ENCODE results near the gene AP4B1.
"Not testable (repeated sequence)": the region's sequence is repeated elsewhere in the genome, so short reads cannot be mapped to it uniquely, and the experiment has no call there.

Gene AP4B1

GRCh38 chr1:113904674-113905434, at the start of gene AP4B1, which contains the start of gene DCLRE1B:
Gene AP4B1 (minus strand): TSS chr1:113904799. CDS start chr1:113904717, 82 bp downstream.
Gene DCLRE1B (plus strand): TSS chr1:113905326. CDS start chr1:113905587, 261 bp downstream.
- H3K4me3 ChIP-seq (ENCODE audit: low read depth, low read length) = peak within 1 kb of the TSS; percentile 98

DNA sequence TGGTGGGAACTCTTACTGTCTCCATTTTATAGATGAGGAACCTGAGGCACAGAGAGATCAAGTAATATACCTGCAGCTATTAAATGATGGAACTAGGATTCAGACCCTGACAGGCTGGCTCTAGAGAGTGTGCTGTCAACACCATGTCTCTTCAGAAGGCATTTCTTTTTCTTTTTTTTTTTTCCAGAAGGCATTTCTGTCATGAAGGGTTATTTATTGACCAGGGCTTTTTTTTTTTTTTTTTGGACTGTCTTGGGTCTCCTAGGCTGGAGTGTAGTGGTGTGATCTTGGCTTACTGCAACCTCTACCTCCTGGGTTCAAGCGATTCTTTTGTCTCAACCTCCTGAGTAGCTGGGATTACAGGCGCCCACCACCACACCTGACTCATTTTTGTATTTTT, 47.1 kb upstream of the AP4B1 start:
- no peak overlapping the region for H3K4me3 ChIP-seq (ENCODE audit: low read depth, low read length)

DNA sequence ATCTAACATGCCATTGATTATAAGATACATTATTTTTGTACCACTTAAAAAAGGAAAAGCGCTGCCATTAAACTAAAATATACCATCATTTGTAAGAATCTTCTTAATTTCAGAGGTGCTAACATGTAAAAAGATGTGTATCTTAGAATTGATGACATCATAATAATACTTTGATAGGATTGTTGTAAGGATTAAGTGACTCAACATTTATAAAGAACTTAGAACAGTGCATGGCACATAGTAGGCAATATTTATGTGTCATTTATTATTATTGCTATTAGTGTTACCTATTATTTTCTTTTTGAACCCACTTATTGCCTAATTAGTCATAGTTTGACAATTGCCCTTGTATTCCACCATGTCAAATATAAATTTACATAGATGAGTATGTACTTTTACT, 46.3 kb upstream of the AP4B1 start:
- H3K4me3 ChIP-seq (ENCODE audit: low read depth, low read length) = no peak overlapping the region

- no peak overlapping the region for H3K4me3 ChIP-seq (ENCODE audit: low read depth, low read length)
Measured at GRCh38 chr1:113949007-113949406, 44.4 kb upstream of the AP4B1 start.

DNA sequence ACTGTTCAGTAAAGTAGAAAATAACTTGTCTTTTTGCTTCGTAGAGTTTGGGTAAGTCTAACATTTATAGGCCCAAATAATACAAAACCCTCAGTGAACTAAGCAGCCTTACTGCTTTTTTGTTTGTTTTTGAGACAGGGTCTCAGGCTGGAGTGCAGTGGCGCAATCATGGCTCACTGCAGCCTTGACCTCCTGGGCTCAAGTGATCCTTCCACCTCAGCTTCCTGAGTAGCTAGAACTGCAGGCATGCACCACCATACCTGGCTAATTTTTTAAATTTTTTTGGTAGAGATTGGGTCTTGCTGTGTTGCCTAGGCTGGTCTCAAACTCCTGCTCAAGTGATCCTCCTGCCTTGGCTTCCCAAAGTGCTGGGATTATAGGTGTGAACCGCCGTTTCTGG, 43.6 kb upstream of the AP4B1 start:
- not testable (repeated sequence) for H3K4me3 ChIP-seq (ENCODE audit: low read depth, low read length)

DNA sequence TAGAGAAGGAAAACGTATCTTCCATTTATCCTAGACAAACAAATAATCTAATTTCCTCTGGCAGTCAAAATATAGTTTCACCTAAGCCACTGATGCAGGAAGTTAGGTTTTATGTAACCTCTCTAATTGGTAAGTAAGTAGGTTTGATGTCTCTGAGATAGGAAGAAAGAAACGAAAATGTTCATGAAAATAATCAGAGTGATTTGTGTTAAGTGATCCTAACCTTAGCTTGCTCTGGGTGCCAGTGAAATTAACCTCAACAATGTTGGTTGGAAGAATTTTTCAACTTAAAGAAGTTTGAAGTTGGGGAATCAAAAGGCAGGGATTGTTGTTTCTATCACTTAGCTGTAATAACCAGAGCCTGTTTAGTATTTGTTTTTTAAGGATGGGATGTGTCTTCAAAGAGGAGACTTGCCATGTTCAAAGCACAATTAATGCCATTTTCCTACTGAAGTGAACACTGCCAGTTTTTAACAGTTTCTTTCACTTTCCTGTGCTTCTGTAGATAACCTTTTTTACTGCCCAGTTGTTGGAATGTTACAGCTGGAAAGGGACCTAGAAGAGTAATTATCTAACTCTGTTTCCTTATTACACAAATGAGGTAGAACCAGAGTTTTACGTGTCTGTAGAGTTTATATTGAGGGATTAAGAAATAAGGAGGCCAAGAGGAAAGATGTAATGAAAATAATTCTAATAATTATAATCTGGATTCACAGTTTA, 42.9 kb upstream of the AP4B1 start:
- H3K4me3 ChIP-seq (ENCODE audit: low read depth, low read length) = no peak overlapping the region

DNA sequence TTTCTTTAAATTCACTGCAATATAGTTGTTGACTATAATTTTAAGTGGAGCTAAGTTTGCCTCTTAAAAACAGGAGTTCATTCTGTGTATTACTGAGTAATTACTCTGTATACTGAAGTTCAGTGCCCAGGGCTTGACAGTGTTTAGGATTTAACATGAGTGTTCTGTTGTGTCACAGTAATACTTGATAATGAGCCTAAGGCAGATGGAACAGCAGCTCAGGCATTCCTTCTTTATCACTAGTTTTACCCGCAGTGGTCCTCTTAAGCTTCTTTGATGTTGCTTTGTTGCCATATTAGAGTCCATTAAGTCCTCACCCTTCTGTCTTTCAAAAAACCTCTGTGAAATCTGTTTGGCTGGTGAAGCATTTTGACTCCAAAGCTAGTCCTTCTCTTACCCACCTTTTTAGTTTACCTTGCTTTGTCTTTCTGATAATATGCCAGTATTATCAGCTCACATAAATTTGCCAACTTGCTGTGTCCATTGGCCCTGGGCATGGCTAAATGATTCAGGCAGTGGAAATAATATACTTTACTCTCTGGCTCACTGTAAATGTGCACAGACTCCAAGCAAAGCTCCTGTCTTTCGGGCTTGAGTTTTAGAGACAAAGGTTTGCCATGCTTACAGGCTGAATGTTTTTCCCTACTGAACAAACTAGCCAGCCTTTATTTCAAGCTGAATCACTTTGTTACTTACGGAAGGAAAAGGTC, 42.2 kb upstream of the AP4B1 start:
- H3K4me3 ChIP-seq (ENCODE audit: low read depth, low read length) = no peak overlapping the region

DNA sequence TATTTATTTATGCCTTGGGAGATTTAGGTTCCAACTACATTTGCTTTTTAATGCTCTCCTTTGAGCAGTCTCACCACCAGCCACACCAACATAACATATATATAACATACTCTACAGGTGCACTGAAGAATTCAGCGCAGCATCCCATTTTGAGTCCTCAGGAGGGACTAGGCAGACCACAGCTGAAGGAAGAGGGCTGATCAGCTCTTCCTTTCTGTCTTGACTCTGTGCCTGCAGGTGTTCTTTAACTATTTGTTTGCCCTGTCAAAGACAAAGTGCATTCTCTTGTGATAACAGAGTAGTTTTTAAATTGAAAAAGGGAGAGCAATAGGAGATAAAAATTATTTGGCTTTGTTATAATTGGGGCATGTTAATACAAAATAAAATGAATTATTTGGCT, 41.5 kb upstream of the AP4B1 start:
- no peak overlapping the region for H3K4me3 ChIP-seq (ENCODE audit: low read depth, low read length)

DNA sequence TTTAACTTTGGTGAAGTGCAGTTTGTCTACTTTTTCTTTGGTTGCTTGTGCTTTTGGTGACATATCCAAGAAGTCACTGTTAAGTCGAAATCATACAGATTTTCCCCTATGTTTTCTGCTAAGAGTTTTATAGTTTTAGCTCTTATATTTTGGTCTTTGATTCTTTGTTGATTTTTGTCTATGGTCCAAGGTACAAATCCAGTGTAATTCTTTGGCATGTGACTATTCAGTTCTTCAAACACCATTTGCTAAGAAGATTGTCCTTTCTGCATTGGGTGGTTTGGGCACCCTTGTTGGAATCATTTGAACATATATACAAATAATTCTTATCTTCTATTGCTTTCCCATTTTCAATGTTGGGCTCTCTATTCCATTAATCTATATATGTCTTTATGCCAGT, 40.7 kb upstream of the AP4B1 start:
- no peak overlapping the region for H3K4me3 ChIP-seq (ENCODE audit: low read depth, low read length)

- no peak overlapping the region for H3K4me3 ChIP-seq (ENCODE audit: low read depth, low read length)
Measured at GRCh38 chr1:113943028-113943811, 38.6 kb upstream of the AP4B1 start.

DNA sequence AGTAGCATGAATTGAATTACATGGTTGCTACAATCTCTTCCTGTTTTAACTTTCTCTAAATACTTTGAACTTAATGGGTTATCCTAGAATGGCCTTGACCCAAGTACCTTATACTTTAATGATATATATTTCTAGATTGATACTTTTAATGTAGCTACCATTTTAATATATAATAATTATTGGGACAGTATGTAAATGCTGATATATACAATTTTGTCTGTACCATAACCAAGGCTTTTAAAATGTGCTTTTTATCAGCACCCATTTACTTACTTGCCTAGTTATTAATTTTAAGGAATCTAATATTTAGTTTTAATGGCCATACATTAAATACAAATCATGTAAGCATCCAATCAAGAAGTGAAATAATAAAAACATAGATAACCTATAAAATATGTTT, 37.9 kb upstream of the AP4B1 start:
- H3K4me3 ChIP-seq (ENCODE audit: low read depth, low read length) = no peak overlapping the region

GRCh38 chr1:113941245-113941559, 36.6 kb upstream of the AP4B1 start:
- H3K4me3 ChIP-seq (ENCODE audit: low read depth, low read length) = no peak overlapping the region

DNA sequence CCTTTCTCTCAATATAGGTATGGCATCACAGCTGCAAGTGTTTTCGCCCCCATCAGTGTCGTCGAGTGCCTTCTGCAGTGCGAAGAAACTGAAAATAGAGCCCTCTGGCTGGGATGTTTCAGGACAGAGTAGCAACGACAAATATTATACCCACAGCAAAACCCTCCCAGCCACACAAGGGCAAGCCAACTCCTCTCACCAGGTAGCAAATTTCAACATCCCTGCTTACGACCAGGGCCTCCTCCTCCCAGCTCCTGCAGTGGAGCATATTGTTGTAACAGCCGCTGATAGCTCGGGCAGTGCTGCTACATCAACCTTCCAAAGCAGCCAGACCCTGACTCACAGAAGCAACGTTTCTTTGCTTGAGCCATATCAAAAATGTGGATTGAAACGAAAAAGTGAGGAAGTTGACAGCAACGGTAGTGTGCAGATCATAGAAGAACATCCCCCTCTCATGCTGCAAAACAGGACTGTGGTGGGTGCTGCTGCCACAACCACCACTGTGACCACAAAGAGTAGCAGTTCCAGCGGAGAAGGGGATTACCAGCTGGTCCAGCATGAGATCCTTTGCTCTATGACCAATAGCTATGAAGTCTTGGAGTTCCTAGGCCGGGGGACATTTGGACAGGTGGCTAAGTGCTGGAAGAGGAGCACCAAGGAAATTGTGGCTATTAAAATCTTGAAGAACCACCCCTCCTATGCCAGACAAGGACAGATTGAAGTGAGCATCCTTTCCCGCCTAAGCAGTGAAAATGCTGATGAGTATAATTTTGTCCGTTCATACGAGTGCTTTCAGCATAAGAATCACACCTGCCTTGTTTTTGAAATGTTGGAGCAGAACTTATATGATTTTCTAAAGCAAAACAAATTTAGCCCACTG, 36.0 kb upstream of the AP4B1 start:
- no peak overlapping the region for H3K4me3 ChIP-seq (ENCODE audit: low read depth, low read length)

DNA sequence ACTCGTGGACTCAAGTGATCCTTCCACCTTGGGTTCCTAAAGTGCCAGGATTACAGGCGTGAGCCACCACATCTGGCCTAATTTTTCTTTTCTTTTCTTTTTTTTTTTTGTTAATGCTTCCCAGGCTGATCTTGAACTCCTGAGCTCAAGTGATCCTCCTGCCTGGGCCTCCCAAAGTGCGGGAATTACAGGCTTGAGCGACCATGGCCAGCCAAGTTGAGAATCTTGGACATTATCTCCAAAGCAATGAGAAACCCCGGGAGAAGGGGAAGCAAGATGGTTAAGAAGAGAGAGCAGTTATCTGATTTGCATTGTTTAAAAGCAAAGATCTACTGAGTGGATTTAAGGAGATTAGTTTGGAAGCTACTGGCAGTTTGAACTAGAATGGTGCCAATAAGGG, 33.6 kb upstream of the AP4B1 start:
- no peak overlapping the region for H3K4me3 ChIP-seq (ENCODE audit: low read depth, low read length)

- H3K4me3 ChIP-seq (ENCODE audit: low read depth, low read length) = no peak overlapping the region
Measured at GRCh38 chr1:113937146-113937545, 32.5 kb upstream of the AP4B1 start.

GRCh38 chr1:113935970-113936369, 31.4 kb upstream of the AP4B1 start:
- H3K4me3 ChIP-seq (ENCODE audit: low read depth, low read length) = no peak overlapping the region

DNA sequence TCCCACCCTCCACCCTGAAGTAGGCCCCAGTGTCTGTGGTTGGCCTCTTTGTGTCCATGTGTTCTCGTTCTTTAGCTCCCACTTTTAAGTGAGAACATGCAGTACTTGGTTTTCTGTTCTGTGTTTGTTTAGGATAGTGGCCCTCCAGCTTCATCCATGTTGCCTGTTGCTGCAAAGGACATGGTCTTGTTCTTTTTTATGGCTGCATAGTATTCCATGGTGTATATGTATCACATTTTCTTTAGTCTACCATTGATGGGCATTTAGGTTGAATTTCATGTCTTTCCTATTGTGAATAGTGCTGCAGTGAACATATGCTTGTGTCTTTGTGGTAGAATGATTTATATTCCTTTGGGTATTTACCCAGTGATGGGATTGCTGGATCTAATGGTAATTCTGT, 30.6 kb upstream of the AP4B1 start:
- H3K4me3 ChIP-seq (ENCODE audit: low read depth, low read length) = no peak overlapping the region

DNA sequence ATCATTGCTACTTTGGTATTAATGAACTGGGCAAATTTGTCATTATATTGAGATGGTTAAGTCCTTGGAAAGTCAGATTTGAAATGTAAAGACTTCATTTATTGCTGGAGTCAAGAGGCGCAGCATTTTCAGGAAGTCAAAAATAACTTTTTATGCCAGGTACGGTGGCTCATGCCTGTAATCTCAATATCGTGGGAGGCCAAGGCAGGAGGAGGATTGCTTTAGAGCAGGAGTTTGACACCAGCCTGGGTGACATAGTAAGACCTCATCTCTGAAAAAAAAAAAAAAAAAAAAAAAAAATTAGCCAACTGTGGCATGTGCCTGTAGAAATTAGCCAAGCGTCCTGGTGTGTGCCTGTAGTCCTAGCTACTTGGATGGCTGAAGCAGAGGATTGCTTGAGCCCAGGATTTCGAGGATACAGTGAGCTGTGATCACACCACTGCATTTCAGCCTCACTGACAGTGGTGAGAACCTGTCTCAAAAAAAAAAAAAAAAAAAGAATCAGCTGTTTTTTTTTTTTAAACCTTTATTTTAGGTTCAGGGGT, 30.0 kb upstream of the AP4B1 start:
- H3K4me3 ChIP-seq (ENCODE audit: low read depth, low read length) = no peak overlapping the region

- no peak overlapping the region for H3K4me3 ChIP-seq (ENCODE audit: low read depth, low read length)
Measured at GRCh38 chr1:113934006-113934405, 29.4 kb upstream of the AP4B1 start.

- H3K4me3 ChIP-seq (ENCODE audit: low read depth, low read length) = no peak overlapping the region
Measured at GRCh38 chr1:113931451-113931851, 26.9 kb upstream of the AP4B1 start.
